NCI-H146 (cell line): Measurements from ENCODE around the gene THPO.
"Not testable (repeated sequence)": the region's sequence is repeated elsewhere in the genome, so short reads cannot be mapped to it uniquely, and the experiment has no call there.

Experiments used
- DNase-seq: peaks from one replicate; lab custom pipeline; 2025; lab: John Stamatoyannopoulos, UW

The THPO gene

DNA sequence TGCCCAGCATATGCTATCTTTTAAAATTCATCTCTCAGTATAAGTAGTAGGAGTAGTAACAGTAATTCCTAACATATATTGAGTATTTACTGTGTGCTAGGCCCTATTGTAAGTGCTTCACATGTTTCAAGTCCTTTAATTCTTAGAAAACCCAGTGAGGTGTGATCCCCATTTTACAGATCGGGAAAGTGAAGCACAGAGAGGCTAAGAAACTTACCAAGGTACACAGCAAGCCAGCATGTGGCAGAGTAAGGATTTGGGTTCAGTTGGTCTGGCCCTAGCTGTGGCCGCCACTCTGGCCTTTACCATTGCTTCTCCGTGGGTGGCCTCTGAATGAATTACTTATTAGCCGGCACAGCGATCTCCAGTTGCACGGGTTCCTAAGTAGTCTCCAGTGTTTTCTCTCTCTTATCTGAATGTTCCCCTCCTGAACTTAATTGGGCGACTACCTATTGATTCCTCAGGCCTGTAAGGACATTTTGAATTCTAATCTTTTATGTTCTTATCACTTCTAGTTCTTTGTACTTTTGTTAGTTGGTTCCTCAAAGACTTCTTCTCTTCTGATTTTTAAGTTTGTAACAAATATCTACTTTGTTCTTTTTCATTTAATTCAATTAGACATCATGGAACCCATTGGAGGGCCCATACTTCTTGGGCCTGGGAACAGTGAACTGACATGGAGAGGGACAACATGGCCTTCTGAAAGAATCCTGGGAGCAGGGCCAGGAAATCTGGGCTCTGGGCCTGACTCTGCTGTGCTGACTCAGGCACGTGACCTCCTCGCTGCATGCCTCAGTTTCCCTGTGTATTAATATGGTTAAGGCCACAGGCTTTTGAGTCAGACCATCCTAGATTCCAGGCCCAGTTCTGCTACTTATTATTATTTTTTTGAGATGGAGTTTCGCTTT, 28.2 kb downstream of the THPO start:
- DNase-seq, result no peak

DNA sequence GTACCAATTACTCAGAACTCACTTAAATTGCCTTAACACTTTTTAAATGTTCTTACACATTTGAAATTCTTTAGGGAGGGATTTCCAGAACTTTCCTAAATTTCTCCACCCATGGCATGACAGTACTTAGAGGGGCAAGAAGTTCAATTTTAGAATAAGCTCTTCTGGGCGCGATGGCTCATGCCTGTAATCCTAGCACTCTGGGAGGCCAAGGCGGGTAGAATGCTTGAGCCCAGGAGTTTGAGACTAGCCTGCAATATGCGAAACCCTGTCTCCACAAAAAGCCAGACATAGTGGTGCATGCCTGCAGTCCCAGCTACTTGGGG, 30.0 kb downstream of the THPO start:
- no peak for DNase-seq

DNA sequence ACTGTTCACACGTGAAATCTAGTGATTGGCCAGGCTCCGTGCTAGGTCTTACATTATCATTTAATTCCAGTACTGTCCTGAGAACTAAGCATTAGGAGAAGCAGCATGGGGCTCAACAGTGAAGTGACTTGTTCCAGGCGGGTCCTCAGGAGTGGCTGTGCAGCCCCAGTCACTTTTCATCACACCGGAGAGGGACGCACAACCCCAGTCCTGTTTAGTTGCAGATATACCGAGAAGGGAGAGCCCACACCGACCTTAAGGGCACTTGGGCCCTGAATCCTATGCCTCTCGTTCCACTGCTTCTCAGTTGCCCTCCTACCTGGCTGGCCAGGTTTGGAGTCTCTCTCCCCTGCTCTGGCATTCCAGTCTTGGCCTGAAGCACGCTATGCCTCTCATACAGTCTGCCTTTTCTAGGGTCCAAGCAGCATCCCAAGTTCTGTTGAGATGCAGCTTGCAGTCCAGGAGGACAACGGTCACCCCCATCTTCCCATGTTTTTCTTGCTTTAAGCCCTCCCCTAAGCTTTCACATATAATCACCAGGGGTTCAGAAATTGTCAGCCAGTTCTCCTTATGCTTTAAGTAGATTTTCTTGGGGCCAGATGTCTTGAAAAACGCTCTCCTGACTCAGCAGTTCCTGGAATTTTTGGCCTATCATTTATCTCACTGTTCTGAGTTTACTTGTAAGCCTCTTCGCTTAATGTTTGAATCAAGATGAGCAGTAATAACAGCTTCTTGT, 30.5 kb downstream of the THPO start:
- DNase-seq, result no peak

DNA sequence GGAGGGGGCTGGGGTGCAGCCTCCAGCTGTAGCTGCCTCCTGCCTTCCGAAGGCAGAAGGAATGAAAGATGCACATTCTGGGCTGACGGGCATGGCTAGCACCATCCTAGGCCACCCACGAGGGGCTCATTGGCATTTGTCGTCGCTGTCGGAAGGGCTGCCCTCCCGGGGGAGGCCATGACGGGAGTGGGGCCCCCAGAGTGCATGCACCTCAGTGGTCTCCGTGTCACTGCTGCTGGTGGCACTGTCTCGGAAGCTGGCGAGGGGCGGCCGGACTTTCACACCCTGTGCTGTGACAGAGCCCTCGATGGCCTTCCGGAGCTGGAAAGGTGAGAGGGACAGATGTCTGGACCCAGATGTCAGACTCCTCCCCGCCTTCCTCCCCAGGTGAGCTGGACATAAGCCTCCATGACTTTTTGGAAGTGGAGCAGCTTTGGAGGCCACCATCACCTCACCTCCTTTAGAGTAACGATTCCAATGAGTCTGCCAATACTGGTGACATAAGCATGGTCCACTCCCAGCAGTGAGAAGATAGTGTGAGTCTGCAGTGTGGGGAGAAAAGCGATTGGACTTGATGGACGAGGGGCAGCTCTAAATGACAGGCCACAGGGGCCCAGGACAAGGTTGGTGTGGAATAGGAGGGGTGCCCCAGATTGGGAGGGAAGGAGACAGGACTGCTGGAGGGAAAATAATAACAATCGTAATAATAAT, 31.4 kb downstream of the THPO start:
- DNase-seq, result no peak

DNA sequence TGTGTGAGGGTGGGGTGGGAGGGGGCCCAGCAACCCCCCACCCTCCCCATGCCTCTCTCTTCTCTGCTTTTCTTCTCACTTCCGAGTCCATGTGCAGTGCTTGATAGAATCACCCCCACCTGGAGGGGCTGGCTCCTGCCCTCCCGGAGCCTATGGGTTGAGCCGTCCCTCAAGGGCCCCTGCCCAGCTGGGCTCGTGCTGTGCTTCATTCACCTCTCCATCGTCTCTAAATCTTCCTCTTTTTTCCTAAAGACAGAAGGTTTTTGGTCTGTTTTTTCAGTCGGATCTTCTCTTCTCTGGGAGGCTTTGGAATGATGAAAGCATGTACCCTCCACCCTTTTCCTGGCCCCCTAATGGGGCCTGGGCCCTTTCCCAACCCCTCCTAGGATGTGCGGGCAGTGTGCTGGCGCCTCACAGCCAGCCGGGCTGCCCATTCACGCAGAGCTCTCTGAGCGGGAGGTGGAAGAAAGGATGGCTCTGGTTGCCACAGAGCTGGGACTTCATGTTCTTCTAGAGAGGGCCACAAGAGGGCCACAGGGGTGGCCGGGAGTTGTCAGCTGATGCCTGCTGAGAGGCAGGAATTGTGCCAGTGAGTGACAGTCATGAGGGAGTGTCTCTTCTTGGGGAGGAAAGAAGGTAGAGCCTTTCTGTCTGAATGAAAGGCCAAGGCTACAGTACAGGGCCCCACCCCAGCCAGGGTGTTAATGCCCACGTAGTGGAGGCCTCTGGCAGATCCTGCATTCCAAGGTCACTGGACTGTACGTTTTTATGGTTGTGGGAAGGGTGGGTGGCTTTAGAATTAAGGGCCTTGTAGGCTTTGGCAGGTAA, 32.5 kb downstream of the THPO start:
- peak; percentile 77 for DNase-seq

DNA sequence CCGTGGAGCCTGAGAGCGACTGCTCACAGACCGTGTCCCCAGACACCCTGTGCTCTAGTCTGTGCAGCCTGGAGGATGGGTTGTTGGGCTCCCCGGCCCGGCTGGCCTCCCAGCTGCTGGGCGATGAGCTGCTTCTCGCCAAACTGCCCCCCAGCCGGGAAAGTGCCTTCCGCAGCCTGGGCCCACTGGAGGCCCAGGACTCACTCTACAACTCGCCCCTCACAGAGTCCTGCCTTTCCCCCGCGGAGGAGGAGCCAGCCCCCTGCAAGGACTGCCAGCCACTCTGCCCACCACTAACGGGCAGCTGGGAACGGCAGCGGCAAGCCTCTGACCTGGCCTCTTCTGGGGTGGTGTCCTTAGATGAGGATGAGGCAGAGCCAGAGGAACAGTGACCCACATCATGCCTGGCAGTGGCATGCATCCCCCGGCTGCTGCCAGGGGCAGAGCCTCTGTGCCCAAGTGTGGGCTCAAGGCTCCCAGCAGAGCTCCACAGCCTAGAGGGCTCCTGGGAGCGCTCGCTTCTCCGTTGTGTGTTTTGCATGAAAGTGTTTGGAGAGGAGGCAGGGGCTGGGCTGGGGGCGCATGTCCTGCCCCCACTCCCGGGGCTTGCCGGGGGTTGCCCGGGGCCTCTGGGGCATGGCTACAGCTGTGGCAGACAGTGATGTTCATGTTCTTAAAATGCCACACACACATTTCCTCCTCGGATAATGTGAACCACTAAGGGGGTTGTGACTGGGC, 33.3 kb downstream of the THPO start:
- no peak for DNase-seq

DNA sequence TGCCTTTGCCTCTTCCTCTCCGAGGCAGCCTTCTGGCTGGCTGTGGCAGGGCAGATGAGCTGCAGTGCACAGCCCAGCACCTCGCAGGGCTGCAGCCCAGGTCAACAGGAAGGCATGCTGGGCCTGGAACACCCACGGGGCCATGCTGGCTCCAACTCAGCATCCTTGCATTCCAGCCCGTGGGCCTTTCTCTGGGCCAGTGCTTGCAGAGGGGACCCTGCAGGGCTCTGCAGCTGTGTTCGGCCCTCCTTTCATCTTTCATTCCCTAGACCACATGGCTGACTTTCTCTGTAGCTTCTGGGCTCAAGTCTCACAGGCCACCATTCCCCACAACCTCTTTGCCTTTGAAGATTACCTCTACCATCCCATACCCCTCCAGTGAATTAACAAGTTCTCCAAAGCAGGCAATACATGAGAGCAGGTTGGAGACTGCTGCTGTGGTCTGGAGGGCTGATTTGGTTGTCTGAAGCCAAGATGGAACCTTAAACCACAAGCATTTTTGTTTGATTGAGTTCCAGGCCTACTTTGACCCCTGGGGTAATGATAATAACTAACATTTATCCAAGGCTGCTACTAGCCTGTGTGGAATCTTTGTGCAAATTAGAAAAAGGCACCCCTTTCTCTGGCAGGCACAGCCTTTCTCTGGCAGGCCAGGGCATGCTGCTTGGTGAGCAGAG, 34.7 kb downstream of the THPO start:
- no peak for DNase-seq

DNA sequence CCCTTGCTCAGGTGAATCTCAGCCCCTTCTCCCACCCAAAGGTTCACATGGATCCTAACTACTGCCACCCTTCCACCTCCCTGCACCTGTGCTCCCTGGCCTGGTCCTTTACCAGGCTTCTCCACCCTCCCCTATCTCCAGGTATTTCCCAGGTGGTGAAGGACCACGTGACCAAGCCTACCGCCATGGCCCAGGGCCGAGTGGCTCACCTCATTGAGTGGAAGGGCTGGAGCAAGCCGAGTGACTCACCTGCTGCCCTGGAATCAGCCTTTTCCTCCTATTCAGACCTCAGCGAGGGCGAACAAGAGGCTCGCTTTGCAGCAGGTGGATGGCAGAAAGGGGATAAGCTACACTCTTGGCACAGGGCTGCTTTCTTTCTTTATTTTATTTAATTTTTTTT, 36.1 kb downstream of the THPO start:
- DNase-seq, result no peak

DNA sequence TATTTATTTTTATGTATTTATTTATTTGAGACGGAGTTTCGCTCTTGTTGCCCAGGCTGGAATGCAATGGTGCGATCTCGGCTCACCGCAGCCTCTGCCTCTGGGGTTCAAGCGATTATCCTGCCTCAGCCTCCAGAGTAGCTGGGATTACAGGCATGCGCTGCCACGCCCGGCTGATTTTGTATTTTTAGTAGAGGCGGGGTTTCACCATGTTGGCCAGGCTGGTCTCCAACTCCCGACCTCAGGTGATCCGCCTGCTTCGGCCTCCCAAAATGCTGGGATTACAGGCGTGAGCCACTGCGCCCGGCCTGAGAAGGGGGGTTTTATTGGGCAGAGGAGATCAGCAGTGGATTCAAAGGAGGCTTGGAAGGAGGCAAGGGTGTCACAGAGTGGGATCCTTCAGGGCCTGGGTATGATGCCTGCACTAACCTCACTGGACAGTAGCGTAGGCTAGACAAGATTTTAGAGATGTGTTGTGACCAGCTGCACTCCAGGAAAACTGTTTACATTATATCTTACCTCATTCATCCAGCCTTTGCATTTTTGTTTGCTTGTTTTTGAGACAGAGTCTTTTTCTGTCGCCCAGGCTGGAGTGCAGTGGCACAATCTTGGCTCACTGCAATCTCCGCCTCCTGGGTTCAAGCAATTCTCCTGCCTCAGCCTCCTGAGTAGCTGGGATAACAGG, 38.4 kb downstream of the THPO start:
- DNase-seq, result not testable (repeated sequence)

DNA sequence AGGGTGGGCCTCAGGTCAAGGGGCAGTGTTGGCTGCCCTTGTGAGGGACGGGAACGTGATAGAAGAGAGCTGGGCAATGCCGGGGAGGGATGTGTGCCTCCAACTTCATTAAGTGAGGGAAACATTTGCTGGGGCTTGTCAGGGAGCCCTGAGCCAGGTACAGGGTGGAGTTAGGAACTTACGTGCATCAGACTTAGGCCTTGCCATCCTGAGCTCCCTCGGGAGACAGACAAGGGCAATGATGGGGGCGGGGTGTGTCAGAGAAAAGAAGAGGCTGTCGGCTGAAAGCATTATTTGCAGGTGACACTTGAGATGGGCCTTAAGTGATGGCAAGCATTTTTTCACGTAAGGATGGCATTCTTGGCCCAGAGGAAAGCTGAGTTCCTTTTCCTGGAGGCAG, 39.0 kb downstream of the THPO start:
- no peak for DNase-seq

DNA sequence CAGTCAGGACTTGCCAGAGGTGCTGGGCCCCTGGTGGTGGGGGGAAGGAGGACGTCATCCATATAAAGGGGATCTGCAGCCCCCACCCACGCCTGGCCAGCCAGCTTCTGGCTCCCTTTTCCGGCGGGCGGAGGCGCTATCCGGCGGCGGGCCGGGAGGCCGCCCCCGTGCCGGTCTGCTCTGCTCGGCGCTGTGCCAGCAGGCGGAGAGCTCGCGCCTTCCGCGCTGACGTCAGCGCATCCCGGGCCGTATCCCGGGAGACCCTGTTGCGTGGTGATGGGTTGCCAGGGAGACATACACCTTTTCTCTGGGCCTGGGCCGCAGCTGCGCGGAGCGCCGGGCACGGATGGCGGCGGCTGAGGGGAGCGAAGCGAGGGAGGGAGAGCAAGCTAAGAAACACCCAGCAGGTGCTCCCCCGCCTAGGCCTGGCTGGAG, 39.5 kb downstream of the THPO start:
- peak; percentile 98 for DNase-seq

DNA sequence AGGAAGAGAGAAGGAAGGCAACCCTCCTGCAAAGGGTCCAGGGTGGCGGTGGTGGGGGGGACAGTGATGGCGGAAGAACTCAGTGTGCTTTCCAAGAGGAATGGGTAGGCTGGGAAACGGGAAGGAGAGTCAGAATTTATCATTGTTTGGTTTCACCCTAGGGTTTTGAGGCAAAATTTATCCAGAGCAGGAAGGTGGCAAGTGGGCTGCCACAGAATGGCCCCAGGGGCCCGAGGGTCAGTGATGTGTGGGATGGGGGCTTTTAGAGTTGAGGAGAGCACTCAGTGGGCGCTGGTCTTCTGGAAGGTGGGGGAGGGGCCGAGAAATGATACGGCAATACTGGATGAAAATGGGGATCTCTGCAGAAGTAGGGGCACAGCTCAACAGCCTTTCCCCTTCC, 40.0 kb downstream of the THPO start:
- DNase-seq, result no peak

DNA sequence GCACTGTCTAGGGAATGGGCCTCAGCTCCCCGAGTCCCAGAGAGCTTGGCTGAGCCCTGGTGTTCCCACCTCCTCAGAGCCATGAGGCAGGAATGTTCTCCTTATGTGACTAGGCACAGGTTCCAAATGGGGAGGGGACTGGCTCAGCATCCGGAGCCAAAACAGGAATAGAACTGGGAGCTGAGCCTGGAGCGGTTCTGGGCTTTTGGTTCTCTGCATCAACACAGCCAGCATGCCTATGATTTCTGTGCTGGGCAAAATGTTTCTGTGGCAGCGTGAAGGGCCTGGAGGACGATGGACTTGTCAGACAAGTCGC, 40.6 kb downstream of the THPO start, which contains the start of gene FAM131A:
FAM131A (plus strand) TSS at position 202 of the 316 bp plus-strand sequence; CDS start at position 233, 31 bp downstream.
- DNase-seq, result no peak

DNA sequence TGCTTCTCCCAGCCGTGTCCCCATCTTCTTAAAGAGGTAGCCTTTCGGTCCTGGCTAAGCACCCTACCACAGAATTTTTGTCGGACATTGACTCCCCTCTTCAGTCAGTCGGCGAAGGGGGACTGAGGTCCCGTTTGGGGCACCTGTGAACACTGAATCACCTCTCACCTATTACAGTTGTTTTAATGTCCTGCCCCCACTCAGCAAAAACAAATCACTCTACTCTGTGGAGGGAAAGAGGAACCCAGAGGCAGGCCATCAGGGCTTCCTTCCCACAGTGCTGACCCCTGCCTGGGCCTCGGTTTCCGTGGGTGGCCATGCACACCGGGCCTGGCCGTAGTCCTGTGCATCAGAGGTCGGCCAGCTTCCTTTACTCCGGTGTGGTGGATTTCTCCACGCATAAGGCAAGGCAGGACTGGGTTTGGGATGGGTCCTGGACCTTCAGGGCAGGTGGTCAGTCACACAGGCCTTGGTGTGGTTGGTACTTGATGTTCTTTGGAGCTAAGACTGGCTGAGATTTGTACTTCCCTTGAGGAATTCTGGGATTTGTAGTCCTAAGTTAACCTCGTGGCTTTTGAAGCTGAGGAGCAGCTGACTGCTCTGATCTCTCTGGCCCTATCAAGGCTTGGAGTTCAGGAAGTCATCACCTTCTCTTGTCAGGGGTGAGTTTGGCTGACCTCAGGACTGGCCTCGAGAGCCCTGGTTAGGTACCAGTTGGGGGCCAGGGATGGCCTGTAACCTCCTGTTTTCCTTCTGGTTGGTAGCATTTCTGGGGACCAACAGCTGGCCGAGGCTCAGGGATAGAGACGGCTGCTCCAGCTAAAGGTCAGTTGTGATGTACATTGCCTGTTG, 41.2 kb downstream of the THPO start:
- DNase-seq, result peak; percentile 59

DNA sequence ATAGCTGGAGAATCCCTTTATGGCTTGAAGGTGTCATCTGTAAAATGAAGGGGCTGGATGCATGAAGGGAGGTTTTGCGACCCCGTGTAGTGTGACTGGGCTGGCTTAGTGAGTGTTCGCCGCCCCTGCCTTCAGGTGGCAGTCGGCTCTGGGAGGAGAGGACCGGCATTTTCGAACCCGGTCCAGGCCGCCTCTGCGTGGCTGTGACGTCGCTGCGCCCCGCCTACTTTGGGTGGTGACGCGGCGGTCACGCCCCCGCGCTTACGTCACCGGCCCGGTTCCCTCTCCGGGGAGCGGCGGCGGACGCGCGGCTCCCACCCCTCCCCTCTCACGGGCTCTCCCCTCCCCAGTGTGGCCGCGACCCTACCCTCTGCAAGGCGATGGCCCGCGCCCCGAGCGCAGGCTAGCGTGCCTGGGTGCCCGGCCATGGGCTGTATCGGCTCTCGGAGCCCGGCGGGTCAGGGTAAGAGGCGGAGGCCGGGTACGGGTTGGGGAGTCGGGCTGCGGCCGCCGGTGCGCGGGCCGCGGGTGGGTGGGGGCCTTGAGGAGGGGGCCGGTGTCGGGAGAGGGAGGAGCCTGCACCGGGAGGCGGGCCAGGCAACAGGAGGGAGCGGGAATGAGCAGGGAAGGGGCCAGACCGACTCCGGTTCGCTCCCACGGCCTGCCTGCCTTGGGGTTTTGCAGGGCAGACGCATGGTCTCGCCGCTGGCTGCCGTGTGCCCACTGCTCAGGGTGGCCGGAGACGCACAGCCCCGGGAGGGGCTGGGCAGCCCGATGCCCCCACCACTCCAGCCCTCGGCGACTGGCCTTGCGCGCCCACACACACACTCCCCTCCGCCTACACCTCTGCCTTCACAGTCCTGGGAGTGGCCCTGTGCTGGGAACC, 42.1 kb downstream of the THPO start:
- peak; percentile 86 for DNase-seq

DNA sequence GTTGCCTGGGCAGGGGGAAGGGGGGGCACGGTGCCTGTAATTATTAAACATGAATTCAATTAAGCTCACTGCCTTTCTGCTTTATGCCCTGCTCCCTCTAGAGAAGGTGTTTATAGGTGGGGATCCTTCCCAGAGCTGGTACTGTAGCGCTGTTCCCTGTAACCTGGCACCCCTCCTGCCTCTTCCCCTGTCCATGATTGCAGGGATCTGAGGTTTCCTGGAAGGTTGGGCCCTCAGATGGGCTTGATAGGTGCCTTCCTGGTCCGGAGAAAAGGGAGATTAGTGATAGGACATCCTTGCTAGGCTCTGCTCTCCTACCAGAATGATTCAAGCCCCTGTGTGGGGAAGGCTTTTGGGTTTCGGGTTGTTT, 42.7 kb downstream of the THPO start:
- DNase-seq, result peak; percentile 46

DNA sequence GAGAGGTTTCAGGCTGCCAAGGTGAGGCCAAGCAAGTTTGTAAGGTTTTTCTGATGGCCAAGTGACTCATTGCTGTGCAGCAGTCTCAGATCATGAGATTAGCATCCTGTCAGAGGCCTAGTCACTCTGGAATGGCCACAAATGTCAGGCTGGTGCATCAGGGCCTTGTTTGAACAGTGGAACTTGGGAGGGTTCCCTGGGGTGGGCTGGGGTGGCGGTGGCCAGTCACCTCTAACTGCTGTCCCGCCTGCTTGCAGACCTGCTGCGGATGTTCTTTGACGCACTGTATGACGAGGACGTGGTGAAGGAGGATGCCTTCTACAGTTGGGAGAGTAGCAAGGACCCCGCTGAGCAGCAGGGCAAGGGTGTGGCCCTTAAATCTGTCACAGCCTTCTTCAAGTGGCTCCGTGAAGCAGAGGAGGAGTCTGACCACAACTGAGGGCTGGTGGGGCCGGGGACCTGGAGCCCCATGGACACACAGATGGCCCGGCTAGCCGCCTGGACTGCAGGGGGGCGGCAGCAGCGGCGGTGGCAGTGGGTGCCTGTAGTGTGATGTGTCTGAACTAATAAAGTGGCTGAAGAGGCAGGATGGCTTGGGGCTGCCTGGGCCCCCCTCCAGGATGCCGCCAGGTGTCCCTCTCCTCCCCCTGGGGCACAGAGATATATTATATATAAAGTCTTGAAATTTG, 43.4 kb downstream of the THPO start:
- DNase-seq, result no peak

DNA sequence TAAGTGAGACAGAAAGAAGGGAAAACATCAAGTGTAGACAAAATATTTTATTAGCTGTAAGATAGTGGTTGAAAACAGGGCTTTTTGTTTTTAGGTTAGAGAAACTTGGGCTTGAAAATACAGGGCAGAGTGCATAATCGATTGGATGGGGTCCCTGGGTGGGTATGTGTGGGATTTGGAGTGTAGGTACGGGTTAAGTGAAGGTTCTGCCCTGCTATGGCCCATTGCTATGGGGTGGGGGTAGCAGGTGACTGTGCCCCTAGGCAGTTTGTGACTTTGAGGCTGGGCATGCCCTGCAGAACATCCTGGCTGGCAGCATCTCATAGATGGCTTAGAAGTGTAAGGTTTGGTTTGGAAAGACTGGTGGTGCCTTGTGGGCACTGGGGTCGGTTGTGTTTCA, 44.3 kb downstream of the THPO start:
- DNase-seq, result no peak
